ENCODE measurements around the gene CHAD. TPM values are rescaled to one million over a fixed set of nuclear protein-coding genes. Genes with fewer than 3 reads are reported as not detected.

The CHAD gene
- total and polyA plus RNA-seq, 2 of the 13 experiments (the other 11 are each of a cell fraction or from before 2014, with no cell fraction given), result 1.4 TPM; not detected in 1

- TF ChIP-seq AKNA (CRISPR knock-in tag; IDR thresholded peaks at IDR 0.05; ENCODE audit: borderline replicate concordance) (no peak), ZNF775 (CRISPR knock-in tag; IDR thresholded peaks at IDR 0.05; ENCODE audit: borderline replicate concordance) (no peak), MEIS2 (CRISPR knock-in tag; IDR thresholded peaks at IDR 0.05) (no peak), CBX2 (IDR thresholded peaks at IDR 0.05; ENCODE audit: low read depth, low read length) (no peak), CBX2 (CRISPR knock-in tag; IDR thresholded peaks at IDR 0.05; ENCODE audit: low read depth) (no peak), DNMT3B (CRISPR knock-in tag; conservative IDR thresholded peaks at IDR 0.05) (no peak), ZNF607 (CRISPR knock-in tag; IDR thresholded peaks at IDR 0.05; ENCODE audit: borderline replicate concordance) (no peak), ATF7-NPFF (CRISPR knock-in tag; IDR thresholded peaks at IDR 0.05; ENCODE audit: low read depth) (no peak), TBP (CRISPR knock-in tag; IDR thresholded peaks at IDR 0.05) (no peak), TFDP2 (CRISPR knock-in tag; IDR thresholded peaks at IDR 0.05) (no peak), CEBPB (IDR thresholded peaks at IDR 0.05; ENCODE audit: borderline replicate concordance, low read depth, low read length) (peak; percentile 76)
- TF ChIP-seq, protein P1, sequence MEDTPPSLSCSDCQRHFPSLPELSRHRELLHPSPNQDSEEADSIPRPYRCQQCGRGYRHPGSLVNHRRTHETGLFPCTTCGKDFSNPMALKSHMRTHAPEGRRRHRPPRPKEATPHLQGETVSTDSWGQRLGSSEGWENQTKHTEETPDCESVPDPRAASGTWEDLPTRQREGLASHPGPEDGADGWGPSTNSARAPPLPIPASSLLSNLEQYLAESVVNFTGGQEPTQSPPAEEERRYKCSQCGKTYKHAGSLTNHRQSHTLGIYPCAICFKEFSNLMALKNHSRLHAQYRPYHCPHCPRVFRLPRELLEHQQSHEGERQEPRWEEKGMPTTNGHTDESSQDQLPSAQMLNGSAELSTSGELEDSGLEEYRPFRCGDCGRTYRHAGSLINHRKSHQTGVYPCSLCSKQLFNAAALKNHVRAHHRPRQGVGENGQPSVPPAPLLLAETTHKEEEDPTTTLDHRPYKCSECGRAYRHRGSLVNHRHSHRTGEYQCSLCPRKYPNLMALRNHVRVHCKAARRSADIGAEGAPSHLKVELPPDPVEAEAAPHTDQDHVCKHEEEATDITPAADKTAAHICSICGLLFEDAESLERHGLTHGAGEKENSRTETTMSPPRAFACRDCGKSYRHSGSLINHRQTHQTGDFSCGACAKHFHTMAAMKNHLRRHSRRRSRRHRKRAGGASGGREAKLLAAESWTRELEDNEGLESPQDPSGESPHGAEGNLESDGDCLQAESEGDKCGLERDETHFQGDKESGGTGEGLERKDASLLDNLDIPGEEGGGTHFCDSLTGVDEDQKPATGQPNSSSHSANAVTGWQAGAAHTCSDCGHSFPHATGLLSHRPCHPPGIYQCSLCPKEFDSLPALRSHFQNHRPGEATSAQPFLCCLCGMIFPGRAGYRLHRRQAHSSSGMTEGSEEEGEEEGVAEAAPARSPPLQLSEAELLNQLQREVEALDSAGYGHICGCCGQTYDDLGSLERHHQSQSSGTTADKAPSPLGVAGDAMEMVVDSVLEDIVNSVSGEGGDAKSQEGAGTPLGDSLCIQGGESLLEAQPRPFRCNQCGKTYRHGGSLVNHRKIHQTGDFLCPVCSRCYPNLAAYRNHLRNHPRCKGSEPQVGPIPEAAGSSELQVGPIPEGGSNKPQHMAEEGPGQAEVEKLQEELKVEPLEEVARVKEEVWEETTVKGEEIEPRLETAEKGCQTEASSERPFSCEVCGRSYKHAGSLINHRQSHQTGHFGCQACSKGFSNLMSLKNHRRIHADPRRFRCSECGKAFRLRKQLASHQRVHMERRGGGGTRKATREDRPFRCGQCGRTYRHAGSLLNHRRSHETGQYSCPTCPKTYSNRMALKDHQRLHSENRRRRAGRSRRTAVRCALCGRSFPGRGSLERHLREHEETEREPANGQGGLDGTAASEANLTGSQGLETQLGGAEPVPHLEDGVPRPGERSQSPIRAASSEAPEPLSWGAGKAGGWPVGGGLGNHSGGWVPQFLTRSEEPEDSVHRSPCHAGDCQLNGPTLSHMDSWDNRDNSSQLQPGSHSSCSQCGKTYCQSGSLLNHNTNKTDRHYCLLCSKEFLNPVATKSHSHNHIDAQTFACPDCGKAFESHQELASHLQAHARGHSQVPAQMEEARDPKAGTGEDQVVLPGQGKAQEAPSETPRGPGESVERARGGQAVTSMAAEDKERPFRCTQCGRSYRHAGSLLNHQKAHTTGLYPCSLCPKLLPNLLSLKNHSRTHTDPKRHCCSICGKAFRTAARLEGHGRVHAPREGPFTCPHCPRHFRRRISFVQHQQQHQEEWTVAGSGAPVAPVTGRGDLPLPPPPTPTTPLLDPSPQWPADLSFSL (CRISPR knock-in tag; IDR thresholded peaks at IDR 0.05), result 0 out of 2 replicates have a peak, but pooled peaks have one; percentile 11
- TF ChIP-seq, protein P2, sequence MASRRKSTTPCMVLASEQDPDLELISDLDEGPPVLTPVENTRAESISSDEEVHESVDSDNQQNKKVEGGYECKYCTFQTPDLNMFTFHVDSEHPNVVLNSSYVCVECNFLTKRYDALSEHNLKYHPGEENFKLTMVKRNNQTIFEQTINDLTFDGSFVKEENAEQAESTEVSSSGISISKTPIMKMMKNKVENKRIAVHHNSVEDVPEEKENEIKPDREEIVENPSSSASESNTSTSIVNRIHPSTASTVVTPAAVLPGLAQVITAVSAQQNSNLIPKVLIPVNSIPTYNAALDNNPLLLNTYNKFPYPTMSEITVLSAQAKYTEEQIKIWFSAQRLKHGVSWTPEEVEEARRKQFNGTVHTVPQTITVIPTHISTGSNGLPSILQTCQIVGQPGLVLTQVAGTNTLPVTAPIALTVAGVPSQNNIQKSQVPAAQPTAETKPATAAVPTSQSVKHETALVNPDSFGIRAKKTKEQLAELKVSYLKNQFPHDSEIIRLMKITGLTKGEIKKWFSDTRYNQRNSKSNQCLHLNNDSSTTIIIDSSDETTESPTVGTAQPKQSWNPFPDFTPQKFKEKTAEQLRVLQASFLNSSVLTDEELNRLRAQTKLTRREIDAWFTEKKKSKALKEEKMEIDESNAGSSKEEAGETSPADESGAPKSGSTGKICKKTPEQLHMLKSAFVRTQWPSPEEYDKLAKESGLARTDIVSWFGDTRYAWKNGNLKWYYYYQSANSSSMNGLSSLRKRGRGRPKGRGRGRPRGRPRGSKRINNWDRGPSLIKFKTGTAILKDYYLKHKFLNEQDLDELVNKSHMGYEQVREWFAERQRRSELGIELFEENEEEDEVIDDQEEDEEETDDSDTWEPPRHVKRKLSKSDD (CRISPR knock-in tag; IDR thresholded peaks at IDR 0.05; ENCODE audit: low read depth), result no peak
These were observed 48.1 kb downstream of the CHAD start (continued) for GRCh38 chr17:50420419-50421112.
